ENCODE data around the gene HNRNPH2. TPM values are rescaled to one million over a fixed set of nuclear protein-coding genes. Genes with fewer than 3 reads are reported as not detected.

Gene HNRNPH2
- total and polyA plus RNA-seq, 12 donors: 44.3 to 182 (median 69.9) TPM

GRCh38 chrX:101407167-101407747 is 765 bp upstream of the HNRNPH2 start:
- peaks cover 0 to 2% of the 10 kb centered on the region in 2 donors for H3K36me3 ChIP-seq (replicated peaks in 1 of 2)
- no peak for TF ChIP-seq POLR2A (IDR thresholded peaks at IDR 0.05)
- TF ChIP-seq CTCF (IDR thresholded peaks at IDR 0.05): no peak
- H3K27ac ChIP-seq: peak overlapping the region; percentile 43 to 96 (median 79)
- WGBS, 4 donors: 0 to 39% (median 11%) methylated on average over 15 of the region's 15 CpGs
- intact Hi-C loops (cut with DNase I): no loop called here
- peak overlapping the region in 2 of 4 donors; percentile 35 to 67 for H3K4me3 ChIP-seq
- H3K9me3 ChIP-seq (replicated peaks in 1 of 3): no peaks in the 10 kb centered on the region
- H3K4me1 ChIP-seq (replicated peaks in 1 of 2): peaks cover 0 to 21% of the 10 kb centered on the region in 2 donors
- no peaks in the 10 kb centered on the region for H3K27me3 ChIP-seq
- peak in 3 of 7 donors; percentile 10 to 27 (median 21) for DNase-seq

- no peak for TF ChIP-seq CTCF (IDR thresholded peaks at IDR 0.05)
- intact Hi-C loops (cut with DNase I): no loop called here
- peaks cover 0 to 21% of the 10 kb centered on the region in 2 donors for H3K4me1 ChIP-seq (replicated peaks in 1 of 2)
These were observed 465 bp downstream of the HNRNPH2 start for GRCh38 chrX:101408532-101408841.

GRCh38 chrX:101409043-101409442 is 1.0 kb downstream of the HNRNPH2 start:
- Histone ChIP-seq H3K9me3 (replicated peaks in 1 of 3) (no peaks in the 10 kb centered on the region), H3K27ac (peak overlapping the region; percentile 89 to 98 (median 95)), H3K27me3 (no peaks in the 10 kb centered on the region), H3K36me3 (replicated peaks in 1 of 2) (peaks cover 0 to 8% of the 10 kb centered on the region in 2 donors), H3K4me3 (peak overlapping the region in 2 of 4 donors; percentile 23 to 67), H3K4me1 (replicated peaks in 1 of 2) (peaks cover 0 to 21% of the 10 kb centered on the region in 2 donors)
- 0 to 42% (median 18%) methylated on average over 6 of the region's 6 CpGs for WGBS, 4 donors
- intact Hi-C loops (cut with DNase I): no loop called here
- TF ChIP-seq POLR2A (IDR thresholded peaks at IDR 0.05): no peak
- TF ChIP-seq CTCF (IDR thresholded peaks at IDR 0.05): no peak
- DNase-seq: peak in 1 of 7 donors; percentile 13

More at GRCh38 chrX:101408532-101408841, 465 bp downstream of the HNRNPH2 start:
- Histone ChIP-seq H3K4me3 (peak overlapping the region; percentile 14 to 78 (median 45)), H3K36me3 (replicated peaks in 1 of 2) (peaks cover 0 to 8% of the 10 kb centered on the region in 2 donors), H3K27ac (peak overlapping the region; percentile 89 to 98 (median 95)), H3K9me3 (replicated peaks in 1 of 3) (no peaks in the 10 kb centered on the region), H3K27me3 (no peaks in the 10 kb centered on the region)
- WGBS, 4 donors: 0 to 28% (median 12%) methylated on average over 2 to 8 of the region's 8 CpGs
- no peak for DNase-seq

- Histone ChIP-seq H3K9me3 (replicated peaks in 1 of 3) (no peaks in the 10 kb centered on the region), H3K4me3 (peak overlapping the region in 1 of 4 donors; percentile 67), H3K27me3 (no peaks in the 10 kb centered on the region), H3K27ac (no peak overlapping the region), H3K4me1 (replicated peaks in 1 of 2) (peaks cover 0 to 21% of the 10 kb centered on the region in 2 donors), H3K36me3 (replicated peaks in 1 of 2) (peaks cover 0 to 8% of the 10 kb centered on the region in 2 donors)
- DNase-seq: no peak
- intact Hi-C loops (cut with DNase I): loop anchor here in 1 of 2 donors (10.0 kb wide), 2 partner anchors 184 to 394 kb away; no protein-coding TSS in a partner anchor
- WGBS, 4 donors: 33 to 55% (median 47%) methylated on average over 7 of the region's 7 CpGs
- no peak for TF ChIP-seq POLR2A (IDR thresholded peaks at IDR 0.05)
- no peak for TF ChIP-seq CTCF (IDR thresholded peaks at IDR 0.05)
These were observed 2.4 kb downstream of the HNRNPH2 start for GRCh38 chrX:101410461-101410860.

All from adrenal gland (tissue), 12 donors.